NCI-H2171 (cell line): ENCODE results near the gene NFATC2.

Source experiments
- DNase-seq: peaks from one replicate; lab custom pipeline; 2025; lab: John Stamatoyannopoulos, UW

Gene NFATC2

GRCh38 chr20:51450984-51451383 is 91.5 kb downstream of the NFATC2 start:
- DNase-seq = no peak

DNA sequence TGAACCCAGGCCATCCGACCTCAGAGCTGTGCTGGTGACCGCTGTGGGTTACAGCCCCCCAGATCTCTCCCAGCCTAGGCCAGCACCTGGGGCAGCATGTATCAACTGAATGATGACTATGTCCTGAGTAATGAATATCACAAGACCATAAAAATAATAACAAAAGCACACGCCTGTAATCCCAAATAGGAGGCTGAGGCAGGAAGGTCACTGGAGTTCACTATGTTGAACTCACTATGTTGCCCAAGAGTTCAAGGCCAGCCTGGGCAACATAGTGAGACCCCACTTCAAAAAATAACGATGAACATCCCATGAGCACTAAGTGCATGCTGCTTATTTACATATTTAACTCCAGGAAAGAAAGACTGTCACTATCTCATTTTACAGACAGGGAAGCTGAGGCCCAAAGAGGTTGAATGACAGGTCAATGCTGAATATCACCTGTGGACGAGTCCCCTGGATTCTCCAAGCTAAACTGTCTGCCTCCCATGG is 92.3 kb downstream of the NFATC2 start:
- DNase-seq = no peak

- DNase-seq = no peak
Observed at GRCh38 chr20:51449498-51450220, 92.9 kb downstream of the NFATC2 start.

- no peak for DNase-seq
Observed at GRCh38 chr20:51447765-51448148, 94.8 kb downstream of the NFATC2 start.

DNA sequence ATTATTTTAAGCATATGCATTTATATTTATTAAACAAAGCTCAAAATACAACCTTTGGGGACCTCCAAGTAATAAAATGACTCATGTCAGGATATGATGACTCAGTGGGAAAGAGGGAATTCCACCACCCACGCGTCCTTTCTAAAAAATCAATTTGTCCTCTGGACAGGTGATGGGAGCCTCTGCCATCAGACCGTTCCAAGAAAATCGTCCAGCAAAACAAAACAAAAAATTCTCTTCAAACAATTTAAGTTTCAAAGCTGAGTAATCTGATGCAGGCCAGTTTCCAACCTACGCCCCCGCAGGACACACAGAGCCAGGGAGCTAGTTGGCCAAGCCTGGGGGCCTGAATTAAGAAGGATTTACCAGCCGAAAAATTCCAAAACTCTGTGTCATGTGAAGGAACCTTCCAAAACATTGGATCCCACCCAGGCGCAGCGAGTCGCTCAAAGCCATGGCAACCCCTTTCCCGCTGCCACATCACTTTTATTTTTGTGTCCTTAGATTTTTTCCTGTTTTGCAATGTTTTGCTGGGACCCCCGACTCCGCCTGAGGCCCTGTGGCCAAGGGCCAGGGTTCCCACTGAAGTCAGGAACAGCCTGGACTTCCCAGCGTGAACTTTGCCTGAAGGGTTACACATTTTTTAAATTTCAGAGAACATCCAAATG is 95.3 kb downstream of the NFATC2 start:
- no peak for DNase-seq

GRCh38 chr20:51446656-51447055 is 95.9 kb downstream of the NFATC2 start:
- no peak for DNase-seq

GRCh38 chr20:51446230-51446629 is 96.3 kb downstream of the NFATC2 start:
- no peak for DNase-seq

DNA sequence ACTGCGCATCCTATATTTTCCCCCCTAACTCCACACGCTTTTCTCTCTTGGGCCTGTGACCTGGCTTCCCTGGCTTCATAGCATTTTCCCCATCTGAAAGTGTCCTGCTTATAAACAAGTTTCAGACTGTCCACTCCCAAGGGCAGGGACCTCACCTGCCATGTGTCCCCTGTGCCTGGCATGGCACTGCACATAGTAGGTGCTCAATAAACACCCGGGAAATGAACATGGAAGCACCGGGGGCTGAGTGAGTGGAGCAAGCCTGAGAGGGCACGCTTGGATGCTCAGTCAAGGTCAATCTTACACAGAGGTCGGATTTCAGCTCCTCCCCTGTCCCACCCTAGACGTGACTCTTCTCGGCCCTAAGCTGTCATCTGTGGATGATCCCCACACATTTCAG is 96.9 kb downstream of the NFATC2 start:
- no peak for DNase-seq

GRCh38 chr20:51444922-51445438 is 97.5 kb downstream of the NFATC2 start:
- no peak for DNase-seq

DNA sequence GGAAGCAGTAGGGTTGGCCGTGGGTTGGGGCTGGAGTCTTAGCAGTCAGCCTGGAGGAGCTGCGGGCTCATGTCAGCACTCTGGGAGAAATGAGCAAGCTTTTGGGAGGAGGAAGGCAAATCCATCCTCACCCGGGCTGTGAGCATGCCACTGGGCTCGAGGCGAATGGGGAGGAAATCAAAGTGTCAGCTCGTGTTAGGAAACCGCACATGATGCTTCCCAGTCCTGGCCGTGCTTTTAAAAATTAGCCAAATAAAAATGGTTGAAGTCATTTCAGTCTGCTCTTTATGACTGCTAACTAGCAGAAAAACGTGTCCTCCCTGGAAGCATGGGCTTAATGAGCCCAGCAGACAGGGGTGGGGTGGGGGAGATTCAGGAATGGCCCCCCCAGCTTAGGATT is 98.1 kb downstream of the NFATC2 start:
- DNase-seq = no peak

DNA sequence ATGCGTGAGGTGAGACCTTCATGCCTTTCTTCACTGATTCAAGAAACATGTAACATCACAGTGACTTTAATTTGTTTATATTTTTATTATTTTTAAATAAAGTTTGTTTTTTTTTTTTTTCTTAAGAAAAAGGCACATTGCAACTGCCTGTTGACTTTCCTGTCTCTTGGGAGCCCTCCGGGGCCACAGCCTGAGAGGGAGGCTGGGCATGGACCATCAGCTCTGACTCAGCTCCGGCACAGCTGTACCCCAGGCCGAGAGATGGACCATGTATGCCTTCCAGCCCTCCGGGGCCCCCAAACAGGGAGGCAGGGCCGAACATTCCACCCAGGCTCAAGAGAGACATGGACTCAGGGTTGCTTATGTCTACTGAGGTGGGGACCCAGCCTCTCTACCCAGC is 99.9 kb downstream of the NFATC2 start:
- no peak for DNase-seq

- DNase-seq = no peak
Observed at GRCh38 chr20:51440589-51440988, 101.9 kb downstream of the NFATC2 start.

GRCh38 chr20:51439160-51439689 is 103.3 kb downstream of the NFATC2 start:
- no peak for DNase-seq

- DNase-seq = no peak
Observed at GRCh38 chr20:51438136-51438535, 104.4 kb downstream of the NFATC2 start.

- no peak for DNase-seq
Observed at GRCh38 chr20:51437182-51437924, 105.2 kb downstream of the NFATC2 start.

DNA sequence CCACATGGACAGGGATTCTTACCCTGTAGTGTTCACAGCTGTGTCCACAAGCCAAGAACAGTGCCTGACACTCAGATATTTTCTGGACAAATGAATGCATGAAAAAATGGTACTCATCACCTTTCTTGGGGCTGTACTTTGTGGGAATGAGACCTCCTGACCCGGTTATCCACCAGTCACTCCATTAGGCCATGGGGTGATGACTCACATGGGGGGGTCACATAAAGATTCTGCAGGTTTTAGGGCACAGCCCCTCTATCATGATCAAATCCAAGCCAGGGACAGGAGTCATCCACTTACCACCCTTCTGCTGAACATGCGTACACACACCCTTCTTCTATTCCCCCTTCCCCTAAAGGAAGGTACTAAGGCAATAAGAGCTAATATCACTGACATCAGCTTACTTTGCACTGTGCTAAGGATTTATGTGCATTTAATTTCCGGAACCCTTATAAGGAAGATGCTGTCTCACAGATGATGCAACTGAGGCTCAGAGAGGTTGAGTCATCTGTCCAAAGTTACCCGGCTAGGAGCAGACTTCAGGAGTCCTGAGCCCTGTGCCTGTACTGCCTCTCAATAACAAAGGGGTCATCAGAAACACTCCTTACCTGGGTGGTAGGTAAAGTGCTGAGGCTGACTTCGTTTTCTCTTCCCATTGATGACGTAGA is 107.8 kb downstream of the NFATC2 start:
- no peak for DNase-seq

GRCh38 chr20:51434026-51434425 is 108.5 kb downstream of the NFATC2 start:
- no peak for DNase-seq

GRCh38 chr20:51432875-51433274 is 109.6 kb downstream of the NFATC2 start:
- DNase-seq = no peak

DNA sequence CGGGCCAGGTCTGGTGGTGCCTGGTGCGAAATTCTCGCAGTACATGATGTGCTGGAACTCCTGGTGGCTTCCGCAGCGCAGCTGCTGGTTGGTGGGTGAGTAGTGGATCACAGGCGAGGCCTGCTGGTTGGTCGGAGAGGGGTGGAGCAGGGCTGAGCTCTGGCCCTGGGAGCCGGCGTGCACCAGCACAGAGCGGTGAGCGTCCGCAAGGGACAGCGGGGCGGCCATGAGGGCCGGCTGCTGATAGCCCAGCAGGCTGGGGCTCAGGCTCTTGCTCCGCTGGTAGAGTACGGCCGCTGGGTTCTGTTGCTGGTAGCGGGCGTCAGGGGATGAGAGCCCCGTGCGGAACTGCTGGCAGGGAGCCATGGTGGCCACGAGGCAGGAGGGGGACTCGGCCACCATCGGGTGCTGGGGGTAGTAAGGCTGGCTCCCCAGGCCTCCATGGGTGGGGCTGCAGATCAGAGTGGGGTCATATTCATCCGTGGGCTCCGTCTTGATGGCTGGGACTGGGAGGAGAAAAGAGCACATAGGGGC is 110.2 kb downstream of the NFATC2 start:
- no peak for DNase-seq

GRCh38 chr20:51431321-51431720 is 111.2 kb downstream of the NFATC2 start:
- no peak for DNase-seq

DNA sequence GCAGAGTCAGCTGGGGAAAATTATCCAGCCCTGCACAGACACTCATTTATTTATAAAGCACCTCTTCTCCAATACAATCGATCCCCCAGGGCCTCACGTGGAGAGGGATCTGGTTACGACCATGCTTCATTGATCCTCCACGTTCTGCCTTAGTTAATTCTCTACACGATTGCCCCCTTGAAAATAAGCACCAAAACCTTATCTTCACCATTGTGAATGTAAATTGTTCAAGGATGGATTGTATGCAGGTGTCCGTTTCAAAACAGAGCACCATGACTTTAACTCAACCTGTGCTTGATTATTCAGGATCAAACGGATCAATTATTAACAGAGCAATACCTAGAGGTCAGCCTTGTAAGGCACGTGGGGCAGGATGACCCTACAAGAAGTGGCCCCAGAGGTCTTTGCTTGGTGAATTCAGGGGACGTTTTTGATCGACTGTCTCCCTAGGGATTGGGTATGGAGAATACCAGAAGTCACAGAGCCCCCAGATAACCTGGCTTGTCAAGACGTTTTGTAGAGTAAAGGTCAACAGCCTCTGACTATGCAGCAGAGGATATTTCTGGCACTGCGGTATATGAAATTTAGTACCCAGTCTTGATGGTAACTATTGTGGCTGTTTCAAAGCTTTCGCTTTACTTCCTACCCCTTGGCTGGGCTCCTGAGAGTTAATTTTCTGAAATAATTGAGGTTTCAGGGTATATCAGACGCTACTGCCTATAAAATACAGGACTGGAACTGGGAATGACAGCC is 112.1 kb downstream of the NFATC2 start:
- DNase-seq = no peak
